HepG2 (cell line): ENCODE measurements around the gene PLCB2.

Experiments
- BCL3 ChIP-seq: sonication (generic); formaldehyde crosslinking; IDR thresholded peaks from 2 replicates; pipeline ENCODE4 v1.5.1; 2020; ENCODE audit warnings: mild to moderate bottlenecking, missing genetic modification reagents, moderate library complexity
- BCLAF1 ChIP-seq: fragments of 450-650 bp; IDR thresholded peaks from 2 replicates; pipeline ENCODE4 v1.6.1; 2017; ENCODE audit warnings: mild to moderate bottlenecking
- ELF1 ChIP-seq: sonication (generic); formaldehyde crosslinking; IDR thresholded peaks from 2 replicates; pipeline ENCODE4 v1.4.0; 2020; ENCODE audit warnings: missing genetic modification reagents
- HNRNPH1 ChIP-seq: fragments of 200-400 bp; formaldehyde crosslinking; optimal IDR thresholded peaks from 2 replicates; pipeline ENCODE3; 2017; ENCODE audit warnings: mild to moderate bottlenecking, low read depth, low read length
- MEIS1 ChIP-seq: sonication (generic); formaldehyde crosslinking; IDR thresholded peaks from 2 replicates; pipeline ENCODE4 v1.9.0; 2021; ENCODE audit warnings: mild to moderate bottlenecking, missing genetic modification reagents, moderate library complexity, borderline replicate concordance
- SIN3A ChIP-seq: IDR thresholded peaks from 2 replicates; pipeline ENCODE4 v1.6.1; 2011; ENCODE audit warnings: low read depth, mild to moderate bottlenecking, control low read depth, low read length, borderline replicate concordance

GRCh38 chr15:40348474-40348870 is 40.7 kb upstream of the PLCB2 start:
- TF ChIP-seq BCL3 (no peak), HNRNPH1 (no peak), ELF1 (no peak), BCLAF1 (no peak), SIN3A (no peak), MEIS1 (CRISPR knock-in tag) (no peak)
